Thyroid gland (tissue), 4 donors: ENCODE data around the gene RGS9. TPM values are rescaled to one million over a fixed set of nuclear protein-coding genes. Genes with fewer than 3 reads are reported as not detected.
"Not testable (repeated sequence)": the region's sequence is repeated elsewhere in the genome, so short reads cannot be mapped to it uniquely, and the experiment has no call there.

Experiments used
- DNase-seq, 2 donors: peaks; one replicate each; pipeline ENCODE4 v3.0.0-alpha.2; 2019
- H3K27ac ChIP-seq, 3 donors: fragments of 200-600 bp; sonication (generic); 1 replicate in 2 of 3; 2 replicates in 1 of 3; pipeline ENCODE4 v1.5.1; 2016 to 2019; ENCODE audit warnings: mild to moderate bottlenecking in 1 of 3, moderate library complexity in 1 of 3
- H3K27me3 ChIP-seq: fragments of 200-600 bp; sonication (generic); one replicate; pipeline ENCODE4 v1.5.1; 2019
- H3K36me3 ChIP-seq, 2 donors: fragments of 200-600 bp; sonication (generic); one replicate each; pipeline ENCODE4 v1.5.1; 2016 to 2019
- H3K4me1 ChIP-seq, 2 donors: fragments of 200-600 bp; sonication (generic); one replicate each; pipeline ENCODE4 v1.5.1; 2017 to 2019
- H3K4me3 ChIP-seq, 3 donors: fragments of 200-600 bp; sonication (generic); replicated peaks in 1 of 3; 1 replicate in 2 of 3; 2 replicates in 1 of 3; pipeline ENCODE4 v1.5.1; 2016; ENCODE audit warnings: mild to moderate bottlenecking in 1 of 3
- H3K9me3 ChIP-seq: fragments of 200-600 bp; sonication (generic); one replicate; pipeline ENCODE4 v1.5.1; 2017
- CTCF ChIP-seq, 6 experiments: fragments of 200-600 bp in 3 of 6; fragments of 450-650 bp in 3 of 6; sonication (generic) in 3 of 6; IDR thresholded peaks; one replicate each; pipeline ENCODE4 v1.5.1; 2016 to 2019; ENCODE audit warnings: antibody characterized with exemption in 6 of 6, mild to moderate bottlenecking in 2 of 6, inconsistent platforms in 1 of 6, moderate library complexity in 1 of 6
- POLR2A ChIP-seq, 2 donors: fragments of 450-650 bp; IDR thresholded peaks; one replicate each; pipeline ENCODE4 v1.6.1; 2017; ENCODE audit warnings: antibody characterized with exemption in 2 of 2, mild to moderate bottlenecking in 2 of 2, moderate library complexity in 1 of 2
- WGBS, 2 donors: methylation state at CpG; one replicate each; pipeline ENCODE4 v1.1.5; 2017; 5-methylcytosine and 5-hydroxymethylcytosine counted together
- intact Hi-C: fragments of 100-400 bp; cut with DNase I; formaldehyde crosslinking; loops from one replicate; pipeline ENCODE4 v1.15.1; 2023
- total RNA-seq, 4 donors: library from RNA; depleted of rRNA; stranded (reverse); fragments of >200 nt; gene quantifications; one replicate each; pipeline ENCODE4 v1.2.3, GENCODE V29; 2016

RGS9 gene
- total RNA-seq, 4 donors from 2014 or later, result 6.0 to 15.5 (median 6.7) TPM

GRCh38 chr17:65201331-65201730 lies 64.2 kb downstream of the RGS9 start:
- no peaks in the 10 kb centered on the region for H3K9me3 ChIP-seq
- no peaks in the 10 kb centered on the region for H3K4me1 ChIP-seq
- no peak overlapping the region for H3K27ac ChIP-seq
- H3K27me3 ChIP-seq, result no peaks in the 10 kb centered on the region
- H3K36me3 ChIP-seq, result no peaks in the 10 kb centered on the region
- WGBS, 2 donors, result 80 to 88% methylated on average over 10 of the region's 10 CpGs
- H3K4me3 ChIP-seq, result no peak overlapping the region
- DNase-seq, result no peak
- intact Hi-C loops, result no loop called here
- TF ChIP-seq CTCF (IDR thresholded peaks at IDR 0.05) (no peak), POLR2A (IDR thresholded peaks at IDR 0.05) (no peak)

GRCh38 chr17:65202844-65203571 lies 65.8 kb downstream of the RGS9 start:
- WGBS, 2 donors, result 76 to 86% methylated on average over 7 of the region's 9 CpGs

GRCh38 chr17:65204001-65204400 lies 66.8 kb downstream of the RGS9 start:
- Histone ChIP-seq H3K4me3 (no peak overlapping the region), H3K27ac (no peak overlapping the region), H3K27me3 (no peaks in the 10 kb centered on the region), H3K9me3 (no peaks in the 10 kb centered on the region), H3K4me1 (no peaks in the 10 kb centered on the region), H3K36me3 (no peaks in the 10 kb centered on the region)
- intact Hi-C loops, result no loop called here
- no peak for TF ChIP-seq CTCF (IDR thresholded peaks at IDR 0.05)
- no peak for TF ChIP-seq POLR2A (IDR thresholded peaks at IDR 0.05)
- DNase-seq, result no peak
- WGBS, 2 donors, result 84 to 91% methylated on average over 13 of the region's 13 CpGs

More at GRCh38 chr17:65202844-65203571, 65.8 kb downstream of the RGS9 start:
- Histone ChIP-seq H3K9me3 (no peaks in the 10 kb centered on the region), H3K4me1 (no peaks in the 10 kb centered on the region), H3K36me3 (no peaks in the 10 kb centered on the region), H3K27ac (no peak overlapping the region), H3K27me3 (no peaks in the 10 kb centered on the region), H3K4me3 (no peak overlapping the region)
- intact Hi-C loops, result no loop called here
- DNase-seq, result no peak
- TF ChIP-seq POLR2A (IDR thresholded peaks at IDR 0.05) (no peak), CTCF (IDR thresholded peaks at IDR 0.05) (no peak)

- no peak for DNase-seq
- Histone ChIP-seq H3K27me3 (no peaks in the 10 kb centered on the region), H3K4me3 (no peak overlapping the region), H3K27ac (no peak overlapping the region), H3K4me1 (no peaks in the 10 kb centered on the region), H3K36me3 (no peaks in the 10 kb centered on the region), H3K9me3 (no peaks in the 10 kb centered on the region)
- intact Hi-C loops, result no loop called here
- TF ChIP-seq POLR2A (IDR thresholded peaks at IDR 0.05) (no peak), CTCF (IDR thresholded peaks at IDR 0.05) (no peak)
Observed at GRCh38 chr17:65205655-65206054, 68.5 kb downstream of the RGS9 start.

- H3K4me3 ChIP-seq, H3K4me1 ChIP-seq, H3K9me3 ChIP-seq, H3K36me3 ChIP-seq, H3K27ac ChIP-seq, DNase-seq, H3K27me3 ChIP-seq, intact Hi-C loops: not testable (repeated sequence)
- WGBS, 2 donors, result 76 to 83% methylated on average over 1 of the region's 1 CpG
Observed at GRCh38 chr17:65207448-65207847, 70.3 kb downstream of the RGS9 start.
